IMR-90 (cell line): Measurements from ENCODE around the gene QKI. TPM values are rescaled to one million over a fixed set of nuclear protein-coding genes. Genes with fewer than 3 reads are reported as not detected.

Experiments used
- ATAC-seq: fragments of 200-7000 bp; cut with Tn5 transposase; 2 replicates; pipeline ENCODE4 v1.9.1; 2020; ENCODE audit warnings: low read depth, mild to moderate bottlenecking, moderate library complexity
- BruUV-seq: library from RNA; stranded (reverse); fragments of 400-500 nt; replicated peaks from 2 replicates; lab custom pipeline; 2021; lab: Mats Ljungman, UMichigan
- CTCF ChIA-PET: fragments of 300-600 bp; formaldehyde crosslinking; extraction: SDS; loops from one replicate; lab custom pipeline; 2021; ENCODE audit warnings: antibody characterized with exemption; lab: Yijun Ruan, JAX
- POLR2A ChIA-PET: fragments of 300-600 bp; sonication (Branson Sonifier 250); formaldehyde crosslinking; loops from one replicate; lab custom pipeline; 2022; ENCODE audit warnings: antibody characterized with exemption; ENCODE audit not compliant: unreplicated experiment; lab: Charles Lee
- DNase-seq: peaks from one replicate; pipeline ENCODE4 v3.0.0; 2013
- H2AFZ ChIP-seq: replicated peaks from 2 replicates; pipeline ENCODE3; 2013; ENCODE audit warnings: low read length, mild to moderate bottlenecking; ENCODE audit not compliant: poor library complexity
- H2AK5ac ChIP-seq: 2 replicates; pipeline ENCODE4 v1.6.1; 2013; ENCODE audit warnings: low read depth, low read length, inconsistent platforms
- H2AK9ac ChIP-seq: replicated peaks from 2 replicates; pipeline ENCODE3; 2013; ENCODE audit warnings: mild to moderate bottlenecking, low read depth, low read length, moderate library complexity; ENCODE audit not compliant: poor library complexity
- H2BK120ac ChIP-seq: 2 replicates; pipeline ENCODE4 v1.6.1; 2013; ENCODE audit warnings: low read depth, low read length, inconsistent platforms
- H2BK15ac ChIP-seq: 3 replicates; pipeline ENCODE4 v1.6.1; 2013; ENCODE audit warnings: low read depth, low read length, inconsistent platforms
- H2BK20ac ChIP-seq: 2 replicates; pipeline ENCODE4 v1.6.1; 2013; ENCODE audit warnings: low read depth, mild to moderate bottlenecking, inconsistent platforms, low read length, moderate library complexity
- H2BK5ac ChIP-seq: 2 replicates; pipeline ENCODE4 v1.6.1; 2013; ENCODE audit warnings: mild to moderate bottlenecking, low read depth, low read length, inconsistent platforms; ENCODE audit not compliant: poor library complexity, severe bottlenecking
- H3K14ac ChIP-seq: replicated peaks from 2 replicates; pipeline ENCODE4 v1.6.1; 2013; ENCODE audit warnings: low read depth, low read length, inconsistent platforms
- H3K18ac ChIP-seq: 2 replicates; pipeline ENCODE4 v1.6.1; 2013; ENCODE audit warnings: low read depth, low read length, control low read depth
- H3K23ac ChIP-seq: 2 replicates; pipeline ENCODE4 v1.6.1; 2013; ENCODE audit warnings: low read depth, low read length, inconsistent platforms
- H3K27ac ChIP-seq: 2 replicates; pipeline ENCODE4 v1.5.1; 2013; ENCODE audit warnings: mild to moderate bottlenecking, control low read depth, low read length; ENCODE audit not compliant: insufficient read depth
- H3K27me3 ChIP-seq: 2 replicates; pipeline ENCODE4 v1.6.1; 2013; ENCODE audit warnings: low read length; ENCODE audit not compliant: control insufficient read depth, insufficient read depth
- H3K36me3 ChIP-seq: 2 replicates; pipeline ENCODE4 v1.6.1; 2013; ENCODE audit warnings: low read length, mixed read lengths; ENCODE audit not compliant: control insufficient read depth, insufficient read depth
- H3K4ac ChIP-seq: 2 replicates; pipeline ENCODE4 v1.6.1; 2013; ENCODE audit warnings: low read depth, low read length, inconsistent platforms
- H3K4me1 ChIP-seq: 2 replicates; pipeline ENCODE4 v1.6.1; 2013; ENCODE audit warnings: low read length, mixed read lengths; ENCODE audit not compliant: control insufficient read depth, insufficient read depth
- H3K4me2 ChIP-seq: 2 replicates; pipeline ENCODE4 v1.6.1; 2013; ENCODE audit warnings: low read depth, mild to moderate bottlenecking, control low read depth, low read length, moderate library complexity
- H3K4me3 ChIP-seq: 2 replicates; pipeline ENCODE4 v1.5.1; 2013; ENCODE audit warnings: low read depth, mild to moderate bottlenecking, control low read depth, low read length, moderate library complexity; ENCODE audit not compliant: insufficient read depth
- H3K56ac ChIP-seq: 2 replicates; pipeline ENCODE4 v1.6.1; 2013; ENCODE audit warnings: low read length, inconsistent platforms; ENCODE audit not compliant: insufficient read depth; ENCODE audit errors: extremely low read depth
- H3K79me1 ChIP-seq, 2 experiments: 2 replicates each; pipeline ENCODE4 v1.6.1; 2013; ENCODE audit warnings: low read length in 2 of 2, inconsistent platforms in 1 of 2, low read depth in 1 of 2
- H3K9ac ChIP-seq: 2 replicates; pipeline ENCODE4 v1.6.1; 2013; ENCODE audit warnings: low read depth, low read length, control low read depth
- H3K9me1 ChIP-seq: 2 replicates; pipeline ENCODE4 v1.6.1; 2013; ENCODE audit warnings: low read length, inconsistent platforms; ENCODE audit not compliant: insufficient read depth
- H3K9me3 ChIP-seq: 2 replicates; pipeline ENCODE4 v1.6.1; 2013; ENCODE audit warnings: low read length; ENCODE audit not compliant: control insufficient read depth, insufficient read depth
- H4K20me1 ChIP-seq: 2 replicates; pipeline ENCODE4 v1.6.1; 2013; ENCODE audit warnings: low read length, inconsistent platforms; ENCODE audit not compliant: insufficient read depth
- H4K5ac ChIP-seq: 2 replicates; pipeline ENCODE4 v1.6.1; 2013; ENCODE audit warnings: mild to moderate bottlenecking, low read depth, low read length, control low read depth
- H4K8ac ChIP-seq, 2 experiments: 2 replicates each; pipeline ENCODE4 v1.6.1; 2013; ENCODE audit warnings: low read depth in 2 of 2, low read length in 2 of 2, control low read depth in 1 of 2, inconsistent platforms in 1 of 2
- H4K91ac ChIP-seq: 2 replicates; pipeline ENCODE4 v1.6.1; 2013; ENCODE audit warnings: low read depth, low read length, inconsistent platforms; ENCODE audit not compliant: insufficient read depth
- BHLHE40 ChIP-seq: fragments of 150-350 bp; IDR thresholded peaks from 2 replicates; pipeline ENCODE4 v1.6.1; 2016; ENCODE audit warnings: mild to moderate bottlenecking, low read depth, low read length
- CHD1 ChIP-seq: IDR thresholded peaks from 2 replicates; pipeline ENCODE4 v1.6.1; 2012; ENCODE audit warnings: low read depth, low read length, improper control_type of control experiment
- CTCF ChIP-seq: conservative IDR thresholded peaks from 2 replicates; pipeline ENCODE4 v1.5.1; 2012; ENCODE audit warnings: mild to moderate bottlenecking, low read depth, low read length, improper control_type of control experiment
- FOS ChIP-seq: fragments of 150-350 bp; IDR thresholded peaks from 2 replicates; pipeline ENCODE4 v1.6.1; 2016; ENCODE audit warnings: low read depth, low read length
- WGBS, 2 experiments: methylation state at CpG; one replicate each; pipeline versions ENCODE4 v1.1.5 to v1.1.7; 2013; ENCODE audit warnings: missing lambda C conversion rate in 2 of 2; ENCODE audit not compliant: insufficient read length in 1 of 2; ENCODE audit errors: extremely low coverage in 2 of 2; 5-methylcytosine and 5-hydroxymethylcytosine counted together
- dilution Hi-C: fragments of 300-500 bp; cut with HindIII; formaldehyde crosslinking; loops from one replicate; pipeline ENCODE4 v1.14.3; 2018; ENCODE audit warnings: low sequenced_read_pairs; ENCODE audit not compliant: unreplicated experiment
- in situ Hi-C: fragments of 300-500 bp; cut with MboI; formaldehyde crosslinking; loops from 3 replicates; pipeline ENCODE4 v1.14.3; 2019; ENCODE audit warnings: low sequenced_read_pairs, inconsistent platforms, mixed read lengths
- intact Hi-C: fragments of 100-400 bp; cut with micrococcal nuclease; formaldehyde crosslinking; loops from 2 replicates; pipeline ENCODE4 v1.10.0; 2022
- polyA plus RNA-seq, 3 experiments: library from polyadenylated mRNA; depleted of rRNA; stranded (reverse); fragments of >200 nt; gene quantifications; 2 replicates each; pipeline ENCODE4 v1.2.3, GENCODE V29; 2012; ENCODE audit warnings: low replicate concordance in 1 of 3
- total RNA-seq: library from RNA; depleted of rRNA; stranded (reverse); fragments of >200 nt; gene quantifications from 2 replicates; pipeline ENCODE4 v1.2.3, GENCODE V29; 2012

QKI gene
- total and polyA plus RNA-seq, 2 of the 4 experiments (the other 2 are of a cell fraction) = 112 to 232 TPM

- no TSS peak for BruUV-seq
- Histone ChIP-seq H2AK5ac (no peak overlapping the region), H2BK15ac (no peak overlapping the region), H2BK5ac (peak overlapping the region; percentile 4), H4K8ac (no peak overlapping the region), H3K9ac (peak overlapping the region; percentile 71; the same call in 1 of the 2 replicates), H3K27ac (0 out of 2 replicates have a peak overlapping the region, but pooled peaks have one; percentile 78), H3K56ac (no peak overlapping the region), H3K9me3 (no peaks in the 10 kb centered on the region), H2AFZ (no peak overlapping the region), H3K27me3 (no peaks in the 10 kb centered on the region), H3K18ac (no peak overlapping the region), H4K91ac (no peak overlapping the region), H3K4me2 (peak overlapping the region; percentile 96), H3K36me3 (no peaks in the 10 kb centered on the region), H3K9me1 (no peaks in the 10 kb centered on the region), H2BK120ac (no peak overlapping the region), H3K23ac (no peak overlapping the region), H2BK20ac (no peak overlapping the region), H2AK9ac (no peak overlapping the region), H4K5ac (no peak overlapping the region), H3K4me1 (no peaks in the 10 kb centered on the region), H3K79me1 (no peaks in the 10 kb centered on the region), H3K4me3 (peak overlapping the region; percentile 100; the same call in 1 of the 2 replicates), H3K14ac (no peak overlapping the region), H3K4ac (no peak overlapping the region), H4K20me1 (0 out of 2 replicates have a peak, but pooled peaks cover 4% of the 10 kb centered on the region)
- intact Hi-C loops (loop anchor here (10.0 kb wide), 2 partner anchors 448 to 1832 kb away; no protein-coding TSS in a partner anchor), dilution Hi-C loops (no loop called here), in situ Hi-C loops (loop anchor here (25.0 kb wide), 1 partner anchor 2000 kb away; no protein-coding TSS in a partner anchor)
- ChIA-PET POLR2A (no interaction called here), CTCF (no interaction called here)
- DNase-seq (no peak), ATAC-seq (no peak)
- no peak for TF ChIP-seq BHLHE40
- no peak for TF ChIP-seq CTCF
- no peak for TF ChIP-seq CHD1
- TF ChIP-seq FOS = no peak
- no CpG with 5 or more reads among the region's 1 CpG for WGBS, 2 experiments
Measured at GRCh38 chr6:163412341-163412740, 2.2 kb upstream of the QKI start.
